Measurements from ENCODE around the gene SERPINI1. TPM values are rescaled to one million over a fixed set of nuclear protein-coding genes. Genes with fewer than 3 reads are reported as not detected.

Gene SERPINI1
- total RNA-seq, 1 donor from 2014 or later: 1.9 TPM

DNA sequence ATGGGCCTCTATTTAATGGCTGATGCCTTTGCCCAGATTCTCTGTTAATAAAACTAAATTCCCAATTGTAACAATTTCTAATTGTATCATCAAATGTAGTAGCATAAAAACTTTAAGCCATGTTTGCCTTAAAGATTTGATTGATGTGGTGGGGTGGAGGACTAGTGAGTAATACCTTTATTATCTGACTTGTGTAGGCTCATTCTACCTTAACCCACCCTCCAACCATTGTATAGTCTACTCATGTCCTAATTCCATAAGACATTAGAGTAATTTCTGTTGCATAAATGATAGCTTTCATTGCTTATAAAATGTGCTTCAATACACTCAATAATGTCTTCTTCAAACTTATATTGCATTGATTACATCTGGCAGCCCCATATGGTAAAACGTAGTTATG, 25.8 kb downstream of the SERPINI1 start:
- TF ChIP-seq, protein P1, sequence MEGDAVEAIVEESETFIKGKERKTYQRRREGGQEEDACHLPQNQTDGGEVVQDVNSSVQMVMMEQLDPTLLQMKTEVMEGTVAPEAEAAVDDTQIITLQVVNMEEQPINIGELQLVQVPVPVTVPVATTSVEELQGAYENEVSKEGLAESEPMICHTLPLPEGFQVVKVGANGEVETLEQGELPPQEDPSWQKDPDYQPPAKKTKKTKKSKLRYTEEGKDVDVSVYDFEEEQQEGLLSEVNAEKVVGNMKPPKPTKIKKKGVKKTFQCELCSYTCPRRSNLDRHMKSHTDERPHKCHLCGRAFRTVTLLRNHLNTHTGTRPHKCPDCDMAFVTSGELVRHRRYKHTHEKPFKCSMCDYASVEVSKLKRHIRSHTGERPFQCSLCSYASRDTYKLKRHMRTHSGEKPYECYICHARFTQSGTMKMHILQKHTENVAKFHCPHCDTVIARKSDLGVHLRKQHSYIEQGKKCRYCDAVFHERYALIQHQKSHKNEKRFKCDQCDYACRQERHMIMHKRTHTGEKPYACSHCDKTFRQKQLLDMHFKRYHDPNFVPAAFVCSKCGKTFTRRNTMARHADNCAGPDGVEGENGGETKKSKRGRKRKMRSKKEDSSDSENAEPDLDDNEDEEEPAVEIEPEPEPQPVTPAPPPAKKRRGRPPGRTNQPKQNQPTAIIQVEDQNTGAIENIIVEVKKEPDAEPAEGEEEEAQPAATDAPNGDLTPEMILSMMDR (IDR thresholded peaks at IDR 0.05; ENCODE audit: insufficient read depth, low read length, poor library complexity, severe bottlenecking): no peak
- H3K4me3 ChIP-seq (ENCODE audit: low read depth, low read length): no peak overlapping the region
- no peaks in the 10 kb centered on the region for H3K36me3 ChIP-seq (ENCODE audit: control insufficient read depth, insufficient read depth, low read length)
- H3K27me3 ChIP-seq (ENCODE audit: control insufficient read depth, insufficient read depth, low read length): no peaks in the 10 kb centered on the region
- no peak for DNase-seq (ENCODE audit: low read depth)

DNA sequence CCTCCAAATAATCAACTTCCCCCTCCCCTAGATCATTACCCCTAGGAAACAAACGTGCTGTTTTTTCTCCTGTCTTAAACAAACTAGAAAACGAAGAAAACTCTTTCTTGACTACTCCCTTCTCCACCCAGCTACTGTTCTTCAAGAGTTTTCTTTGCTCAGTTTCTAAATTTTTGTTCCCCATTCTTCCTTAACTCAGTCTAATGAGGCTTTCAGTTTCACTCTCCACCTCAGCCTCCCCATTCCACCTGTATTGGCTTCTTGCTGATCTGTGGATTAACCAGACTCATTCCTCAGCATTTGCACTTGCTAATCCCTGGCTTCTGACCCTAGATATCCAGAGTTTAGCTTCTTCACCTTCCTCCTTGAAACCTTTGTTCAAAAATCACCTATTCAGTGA, 26.8 kb downstream of the SERPINI1 start:
- Histone ChIP-seq H3K4me3 (ENCODE audit: low read depth, low read length) (no peak overlapping the region), H3K36me3 (ENCODE audit: control insufficient read depth, insufficient read depth, low read length) (no peaks in the 10 kb centered on the region), H3K27me3 (ENCODE audit: control insufficient read depth, insufficient read depth, low read length) (no peaks in the 10 kb centered on the region)
- no peak for DNase-seq (ENCODE audit: low read depth)
- TF ChIP-seq, protein P1 (IDR thresholded peaks at IDR 0.05; ENCODE audit: insufficient read depth, low read length, poor library complexity, severe bottlenecking): no peak

DNA sequence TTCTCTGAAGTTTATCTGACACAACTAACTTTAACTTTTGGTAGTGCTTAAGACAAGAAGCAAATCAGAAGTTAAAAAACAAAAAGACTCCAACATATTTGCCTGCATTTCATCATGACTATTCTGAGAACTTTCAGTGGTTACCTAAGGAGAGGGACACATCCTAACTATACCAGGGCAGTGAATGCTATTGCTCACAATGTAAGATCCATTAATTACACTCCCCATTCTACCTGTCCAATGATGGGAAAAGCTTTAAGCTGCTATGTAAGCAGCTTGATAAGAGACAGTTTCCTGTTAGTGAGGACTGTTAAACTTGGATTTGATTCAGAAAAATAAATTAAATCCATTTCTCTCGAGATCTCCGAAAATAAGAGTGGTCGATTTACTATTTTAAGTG, 37.5 kb downstream of the SERPINI1 start:
- TF ChIP-seq, protein P1 (IDR thresholded peaks at IDR 0.05; ENCODE audit: insufficient read depth, low read length, poor library complexity, severe bottlenecking): no peak
- Histone ChIP-seq H3K4me3 (ENCODE audit: low read depth, low read length) (no peak overlapping the region), H3K27me3 (ENCODE audit: control insufficient read depth, insufficient read depth, low read length) (no peaks in the 10 kb centered on the region), H3K36me3 (ENCODE audit: control insufficient read depth, insufficient read depth, low read length) (no peaks in the 10 kb centered on the region)
- no peak for DNase-seq (ENCODE audit: low read depth)

DNA sequence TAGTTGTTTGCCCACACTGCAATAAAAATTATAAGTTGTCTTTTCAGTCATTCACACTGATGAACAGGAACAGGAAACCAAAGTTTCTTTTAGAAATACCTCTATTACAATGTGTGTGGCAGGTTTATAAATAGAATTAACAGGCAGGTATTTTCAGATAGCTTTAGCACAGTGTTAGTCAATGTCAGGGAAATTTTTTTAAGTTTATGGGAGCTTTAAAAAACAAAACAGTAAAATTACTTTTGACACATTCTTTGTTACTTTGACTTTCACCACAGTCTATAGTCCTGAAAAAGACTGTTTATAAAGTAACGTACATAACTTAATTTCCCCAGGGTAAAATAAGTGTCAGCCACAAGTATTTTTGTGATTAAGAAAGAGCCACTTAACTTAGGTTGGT, 38.1 kb downstream of the SERPINI1 start:
- H3K36me3 ChIP-seq (ENCODE audit: control insufficient read depth, insufficient read depth, low read length): no peaks in the 10 kb centered on the region
- no peak for DNase-seq (ENCODE audit: low read depth)
- no peak overlapping the region for H3K4me3 ChIP-seq (ENCODE audit: low read depth, low read length)
- no peaks in the 10 kb centered on the region for H3K27me3 ChIP-seq (ENCODE audit: control insufficient read depth, insufficient read depth, low read length)
- TF ChIP-seq, protein P1 (IDR thresholded peaks at IDR 0.05; ENCODE audit: insufficient read depth, low read length, poor library complexity, severe bottlenecking): no peak

DNA sequence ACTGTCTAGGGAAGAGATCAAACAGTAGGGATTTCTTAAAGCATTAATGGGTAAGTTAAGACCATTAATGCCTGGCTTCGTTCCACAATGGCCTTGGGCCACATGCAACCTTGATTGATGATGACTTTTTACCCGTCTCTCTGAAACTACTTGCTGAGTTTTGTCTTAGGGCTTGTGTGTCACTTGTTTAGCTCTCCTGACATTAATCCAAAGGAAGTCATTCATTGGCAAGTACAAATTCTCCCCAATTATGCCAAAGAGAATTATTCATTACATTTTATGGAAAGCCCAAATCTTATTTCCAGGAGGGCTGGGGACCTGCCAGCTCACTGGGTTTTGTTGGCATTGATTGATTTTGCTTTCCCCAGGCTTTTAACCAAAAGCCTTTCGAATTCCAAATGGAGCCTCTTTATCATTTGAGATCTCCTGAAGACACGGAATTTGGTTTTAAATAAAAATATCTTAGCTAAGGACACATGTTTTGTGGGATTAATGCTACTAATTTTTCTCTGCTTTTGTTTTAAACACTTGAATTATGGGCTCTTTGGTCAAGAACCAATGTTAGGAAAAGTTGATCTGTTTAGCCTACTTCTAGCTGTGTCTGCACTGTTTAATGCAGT, 40.7 kb downstream of the SERPINI1 start:
- H3K4me3 ChIP-seq (ENCODE audit: low read depth, low read length): no peak overlapping the region
- no peak for DNase-seq (ENCODE audit: low read depth)
- no peaks in the 10 kb centered on the region for H3K27me3 ChIP-seq (ENCODE audit: control insufficient read depth, insufficient read depth, low read length)
- no peaks in the 10 kb centered on the region for H3K36me3 ChIP-seq (ENCODE audit: control insufficient read depth, insufficient read depth, low read length)
- TF ChIP-seq, protein P1 (IDR thresholded peaks at IDR 0.05; ENCODE audit: insufficient read depth, low read length, poor library complexity, severe bottlenecking): no peak

DNA sequence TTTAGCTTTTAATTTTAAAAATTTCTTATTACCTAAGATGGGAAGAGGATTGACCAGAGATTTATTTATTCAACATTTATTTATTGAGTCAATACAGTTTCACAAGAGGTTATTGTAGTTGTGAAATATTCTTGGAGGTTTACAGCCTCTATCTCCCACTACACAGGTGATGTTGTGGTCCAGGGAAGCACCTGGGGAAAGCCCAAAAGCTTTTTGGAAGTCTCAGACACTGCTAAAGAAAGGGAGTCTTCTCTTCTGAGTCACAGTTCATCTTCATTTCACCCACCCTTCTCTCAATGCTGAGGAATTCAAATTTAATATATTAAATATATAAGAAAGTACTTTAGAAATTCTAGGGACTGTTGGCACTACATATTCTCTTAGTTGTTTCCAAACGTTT, 41.8 kb downstream of the SERPINI1 start:
- DNase-seq (ENCODE audit: low read depth): no peak

More for the DNA sequence above, 41.8 kb downstream of the SERPINI1 start:
- TF ChIP-seq, protein P1 (IDR thresholded peaks at IDR 0.05; ENCODE audit: insufficient read depth, low read length, poor library complexity, severe bottlenecking): no peak
- no peak overlapping the region for H3K4me3 ChIP-seq (ENCODE audit: low read depth, low read length)
- H3K36me3 ChIP-seq (ENCODE audit: control insufficient read depth, insufficient read depth, low read length): no peaks in the 10 kb centered on the region
- no peaks in the 10 kb centered on the region for H3K27me3 ChIP-seq (ENCODE audit: control insufficient read depth, insufficient read depth, low read length)

All from kidney epithelial cell (primary cell).